ENCODE results near the gene SHISAL1. TPM values are rescaled to one million over a fixed set of nuclear protein-coding genes. Genes with fewer than 3 reads are reported as not detected.

The SHISAL1 gene
- total and polyA plus RNA-seq, 2 donors (not counting 1 experiment from before 2014, with no cell fraction given): not detected

DNA sequence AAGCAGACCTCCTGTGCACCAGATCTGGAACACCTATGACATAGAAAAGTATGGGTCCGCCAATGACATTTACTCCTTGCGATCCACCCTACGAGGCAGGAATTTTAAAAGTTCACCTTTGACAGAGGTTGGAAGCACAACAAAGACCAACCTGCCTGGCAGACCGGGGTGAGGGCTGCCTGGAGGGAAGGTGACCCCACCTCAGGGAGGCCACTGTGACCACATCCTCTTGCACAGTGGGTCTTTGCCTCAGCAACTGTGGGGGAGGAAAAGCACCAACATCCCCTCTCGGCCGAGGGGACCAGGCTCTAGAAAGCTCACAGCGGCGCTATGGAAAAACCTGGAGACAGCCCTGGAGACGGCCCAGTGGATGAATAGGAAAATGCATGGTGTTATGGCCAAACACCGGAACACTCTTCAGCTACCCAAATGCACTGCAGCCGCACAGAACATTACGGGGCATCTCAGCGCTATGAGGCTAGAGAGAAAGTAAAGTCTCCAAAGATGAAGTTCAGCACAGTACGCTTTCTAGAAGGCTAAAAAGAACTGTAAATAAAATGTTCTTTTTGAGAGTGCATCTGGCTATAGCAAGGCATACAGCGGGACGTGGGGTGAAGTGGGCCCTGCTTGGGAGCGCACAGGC, 1.8 kb upstream of the SHISAL1 start:
- H2AFZ ChIP-seq (ENCODE audit: insufficient read depth, low read depth, low read length, poor library complexity, severe bottlenecking): no peak overlapping the region
- no peaks in the 10 kb centered on the region for H3K27me3 ChIP-seq (replicated peaks in 1 of 4; ENCODE audit: control extremely low read depth in 1 of 4, control insufficient read depth in 3 of 4, insufficient read depth in 4 of 4, low read length in 3 of 4)
- ChIA-PET CTCF (no interaction called here), POLR2A (no interaction called here)
- Mint-ChIP-seq H3K4me1 (no peaks in the 10 kb centered on the region), H3K9me3 (ENCODE audit: insufficient read depth) (no peaks in the 10 kb centered on the region), H3K27ac (no peak overlapping the region), H3K27me3 (peaks cover 3% of the 10 kb centered on the region), H3K4me3 (no peak overlapping the region)
- no peaks in the 10 kb centered on the region for H3K9me3 ChIP-seq (ENCODE audit: control extremely low read depth in 1 of 3, control insufficient read depth in 2 of 3, insufficient read depth in 1 of 3, low read length in 2 of 3)
- no peak overlapping the region for H3K4me3 ChIP-seq (ENCODE audit: control extremely low read depth in 1 of 5, extremely low read depth in 1 of 5, insufficient read depth in 1 of 5, low read depth in 2 of 5, low read length in 4 of 5)
- intact Hi-C loops (cut with micrococcal nuclease): no loop called here
- DNase-seq: no peak
- TF ChIP-seq, protein P1, sequence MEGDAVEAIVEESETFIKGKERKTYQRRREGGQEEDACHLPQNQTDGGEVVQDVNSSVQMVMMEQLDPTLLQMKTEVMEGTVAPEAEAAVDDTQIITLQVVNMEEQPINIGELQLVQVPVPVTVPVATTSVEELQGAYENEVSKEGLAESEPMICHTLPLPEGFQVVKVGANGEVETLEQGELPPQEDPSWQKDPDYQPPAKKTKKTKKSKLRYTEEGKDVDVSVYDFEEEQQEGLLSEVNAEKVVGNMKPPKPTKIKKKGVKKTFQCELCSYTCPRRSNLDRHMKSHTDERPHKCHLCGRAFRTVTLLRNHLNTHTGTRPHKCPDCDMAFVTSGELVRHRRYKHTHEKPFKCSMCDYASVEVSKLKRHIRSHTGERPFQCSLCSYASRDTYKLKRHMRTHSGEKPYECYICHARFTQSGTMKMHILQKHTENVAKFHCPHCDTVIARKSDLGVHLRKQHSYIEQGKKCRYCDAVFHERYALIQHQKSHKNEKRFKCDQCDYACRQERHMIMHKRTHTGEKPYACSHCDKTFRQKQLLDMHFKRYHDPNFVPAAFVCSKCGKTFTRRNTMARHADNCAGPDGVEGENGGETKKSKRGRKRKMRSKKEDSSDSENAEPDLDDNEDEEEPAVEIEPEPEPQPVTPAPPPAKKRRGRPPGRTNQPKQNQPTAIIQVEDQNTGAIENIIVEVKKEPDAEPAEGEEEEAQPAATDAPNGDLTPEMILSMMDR (IDR thresholded peaks at IDR 0.05): no peak
- TF ChIP-seq EZH2 (IDR thresholded peaks at IDR 0.05; ENCODE audit: borderline replicate concordance, insufficient read depth, low read depth, low read length, poor library complexity, severe bottlenecking): no peak
- no peaks in the 10 kb centered on the region for H3K79me2 ChIP-seq (ENCODE audit: control insufficient read depth, insufficient read depth, low read length)
- no peak overlapping the region for H3K4me2 ChIP-seq (replicated peaks; ENCODE audit: low read depth, low read length, poor library complexity, severe bottlenecking)
- ATAC-seq (ENCODE audit: low read depth): no peak
- no peak overlapping the region for H3K27ac ChIP-seq (ENCODE audit: low read length in 2 of 2)
- no peak overlapping the region for H3K9ac ChIP-seq (ENCODE audit: low read length)
- WGBS (ENCODE audit: insufficient coverage): 38% methylated on average over 11 of the region's 17 CpGs
- H4K20me1 ChIP-seq (ENCODE audit: control insufficient read depth, insufficient read depth, low read length, poor library complexity, severe bottlenecking): no peaks in the 10 kb centered on the region
- H3K36me3 ChIP-seq (replicated peaks in 1 of 2; ENCODE audit: control extremely low read depth in 1 of 2, control insufficient read depth in 1 of 2, extremely low read depth in 1 of 2, insufficient read depth in 2 of 2, low read length in 1 of 2): no peaks in the 10 kb centered on the region
- no peaks in the 10 kb centered on the region for H3K4me1 ChIP-seq (ENCODE audit: control insufficient read depth in 2 of 2, insufficient read depth in 2 of 2, low read length in 2 of 2)

DNA sequence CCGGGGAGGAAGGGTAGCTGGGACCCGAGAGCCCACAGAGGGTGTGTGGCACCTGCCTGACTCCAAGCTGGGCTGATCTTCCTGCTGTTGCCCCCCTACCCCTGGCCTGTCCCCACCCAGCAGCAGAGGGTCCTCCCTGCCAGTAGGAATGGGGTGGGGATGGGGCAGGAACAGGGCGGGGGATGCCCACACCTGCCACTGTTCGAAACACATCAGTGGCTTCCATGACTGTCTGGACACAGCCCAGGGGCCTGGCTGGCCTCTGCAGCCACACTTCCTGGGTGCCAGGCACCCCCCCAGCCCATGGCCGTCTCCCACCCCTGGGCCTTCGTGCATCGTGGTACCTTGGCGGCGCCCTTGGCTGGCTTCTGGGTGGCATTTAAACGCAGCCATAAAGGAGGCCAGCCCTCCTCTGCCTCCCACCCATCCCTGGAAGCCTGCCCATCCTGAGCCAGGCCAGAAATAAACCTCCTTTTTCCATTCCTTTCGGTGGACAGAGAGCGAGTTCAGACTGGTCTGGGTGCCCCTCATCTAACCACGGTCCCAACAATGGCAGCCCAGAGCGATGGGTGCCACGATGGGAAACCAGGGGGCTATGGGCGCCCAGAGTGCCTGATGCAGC, 745 bp upstream of the SHISAL1 start:
- H3K36me3 ChIP-seq (replicated peaks in 1 of 2; ENCODE audit: control extremely low read depth in 1 of 2, control insufficient read depth in 1 of 2, extremely low read depth in 1 of 2, insufficient read depth in 2 of 2, low read length in 1 of 2): no peaks in the 10 kb centered on the region
- no peak overlapping the region for H2AFZ ChIP-seq (ENCODE audit: insufficient read depth, low read depth, low read length, poor library complexity, severe bottlenecking)
- H3K27ac Mint-ChIP-seq: no peak overlapping the region
- ATAC-seq (ENCODE audit: low read depth) (no peak), DNase-seq (no peak)
- H3K79me2 ChIP-seq (ENCODE audit: control insufficient read depth, insufficient read depth, low read length): no peaks in the 10 kb centered on the region
- WGBS (ENCODE audit: insufficient coverage): 90% methylated on average over 10 of the region's 16 CpGs
- H3K4me1 ChIP-seq (ENCODE audit: control insufficient read depth in 2 of 2, insufficient read depth in 2 of 2, low read length in 2 of 2): no peaks in the 10 kb centered on the region
- intact Hi-C loops (cut with micrococcal nuclease): no loop called here
- no peaks in the 10 kb centered on the region for H3K27me3 Mint-ChIP-seq
- no peak overlapping the region for H3K27ac ChIP-seq (ENCODE audit: low read length in 2 of 2)
- no peaks in the 10 kb centered on the region for H3K27me3 ChIP-seq (replicated peaks in 1 of 4; ENCODE audit: control extremely low read depth in 1 of 4, control insufficient read depth in 3 of 4, insufficient read depth in 4 of 4, low read length in 3 of 4)
- no peaks in the 10 kb centered on the region for H3K9me3 Mint-ChIP-seq (ENCODE audit: insufficient read depth)
- TF ChIP-seq, protein P1 (IDR thresholded peaks at IDR 0.05): no peak
- TF ChIP-seq EZH2 (IDR thresholded peaks at IDR 0.05; ENCODE audit: borderline replicate concordance, insufficient read depth, low read depth, low read length, poor library complexity, severe bottlenecking): no peak
- ChIA-PET CTCF (no interaction called here), POLR2A (no interaction called here)
- no peaks in the 10 kb centered on the region for H3K9me3 ChIP-seq (ENCODE audit: control extremely low read depth in 1 of 3, control insufficient read depth in 2 of 3, insufficient read depth in 1 of 3, low read length in 2 of 3)
- no peak overlapping the region for H3K4me3 Mint-ChIP-seq
- H3K4me2 ChIP-seq (replicated peaks; ENCODE audit: low read depth, low read length, poor library complexity, severe bottlenecking): no peak overlapping the region
- no peaks in the 10 kb centered on the region for H3K4me1 Mint-ChIP-seq
- no peak overlapping the region for H3K9ac ChIP-seq (ENCODE audit: low read length)
- no peak overlapping the region for H3K4me3 ChIP-seq (ENCODE audit: control extremely low read depth in 1 of 5, extremely low read depth in 1 of 5, insufficient read depth in 1 of 5, low read depth in 2 of 5, low read length in 4 of 5)
- no peaks in the 10 kb centered on the region for H4K20me1 ChIP-seq (ENCODE audit: control insufficient read depth, insufficient read depth, low read length, poor library complexity, severe bottlenecking)
